Stimulated activated naive CD8-positive, alpha-beta T cell treated with anti-CD3 and anti-CD28 coated beads, Interleukin-15, amount 100 ng/mL, for 72 hours (primary cell): ENCODE measurements around the gene SAMD5.

Experiments used
- ATAC-seq: fragments of 150-1000 bp; cut with Tn5 transposase; 2 replicates; pipeline ENCODE4 v1.10.0; 2021; ENCODE audit warnings: mild to moderate bottlenecking, moderate library complexity
- DNase-seq, 2 donors: peaks; one replicate each; pipeline ENCODE4 v3.0.0; 2021 to 2022
- H3K27ac Mint-ChIP-seq, 2 donors: one replicate each; pipeline ENCODE4 v1.8.0; 2022; ENCODE audit warnings: mild to moderate bottlenecking in 2 of 2, mixed read lengths in 2 of 2, moderate library complexity in 2 of 2
- H3K27me3 Mint-ChIP-seq: one replicate; pipeline ENCODE4 v1.8.0; 2022; ENCODE audit warnings: mixed read lengths
- H3K4me1 Mint-ChIP-seq: one replicate; pipeline ENCODE4 v1.8.0; 2022; ENCODE audit warnings: mild to moderate bottlenecking, mixed read lengths
- H3K4me3 Mint-ChIP-seq, 2 donors: one replicate each; pipeline ENCODE4 v1.8.0; 2022; ENCODE audit warnings: mild to moderate bottlenecking in 2 of 2, mixed read lengths in 2 of 2, moderate library complexity in 1 of 2
- H3K9me3 Mint-ChIP-seq, 2 donors: one replicate each; pipeline ENCODE4 v1.8.0; 2022; ENCODE audit warnings: mixed read lengths in 2 of 2

The SAMD5 gene

GRCh38 chr6:147508042-147508865, at the start of gene SAMD5:
SAMD5 (plus strand) TSS chr6:147508690; CDS start chr6:147508929, 239 bp downstream.
- Mint-ChIP-seq H3K27ac (no peak within 1 kb of the TSS), H3K4me1 (peaks cover 33% of the 10 kb centered on the region), H3K27me3 (peaks cover 66% of the 10 kb centered on the region), H3K9me3 (no peaks in the 10 kb centered on the region), H3K4me3 (peak within 1 kb of the TSS; percentile 83 to 85)
- ATAC-seq (peak; percentile 55), DNase-seq (peak; percentile 17 to 20)

GRCh38 chr6:147459780-147460179, 48.7 kb upstream of the SAMD5 start:
- H3K27ac Mint-ChIP-seq = no peak overlapping the region
- DNase-seq (no peak), ATAC-seq (no peak)
- H3K9me3 Mint-ChIP-seq = peaks cover 0 to 6% of the 10 kb centered on the region in 2 donors
- H3K4me3 Mint-ChIP-seq = no peak overlapping the region
- peaks cover 22% of the 10 kb centered on the region for H3K27me3 Mint-ChIP-seq
- H3K4me1 Mint-ChIP-seq = no peaks in the 10 kb centered on the region

GRCh38 chr6:147463651-147464050, 44.8 kb upstream of the SAMD5 start:
- peaks cover 0 to 6% of the 10 kb centered on the region in 2 donors for H3K9me3 Mint-ChIP-seq
- H3K27me3 Mint-ChIP-seq = peaks cover 31% of the 10 kb centered on the region
- H3K27ac Mint-ChIP-seq = no peak overlapping the region
- no peaks in the 10 kb centered on the region for H3K4me1 Mint-ChIP-seq
- H3K4me3 Mint-ChIP-seq = no peak overlapping the region
- DNase-seq (no peak), ATAC-seq (no peak)

- H3K27ac Mint-ChIP-seq = no peak overlapping the region
- H3K4me3 Mint-ChIP-seq = no peak overlapping the region
- peaks cover 32% of the 10 kb centered on the region for H3K27me3 Mint-ChIP-seq
- DNase-seq (no peak), ATAC-seq (no peak)
- H3K4me1 Mint-ChIP-seq = no peaks in the 10 kb centered on the region
- peaks cover 0 to 4% of the 10 kb centered on the region in 2 donors for H3K9me3 Mint-ChIP-seq
Measured at GRCh38 chr6:147467428-147467827, 41.1 kb upstream of the SAMD5 start.

- no peak overlapping the region for H3K27ac Mint-ChIP-seq
- H3K9me3 Mint-ChIP-seq = peaks cover 0 to 6% of the 10 kb centered on the region in 2 donors
- no peaks in the 10 kb centered on the region for H3K4me1 Mint-ChIP-seq
- no peak overlapping the region for H3K4me3 Mint-ChIP-seq
- ATAC-seq (no peak), DNase-seq (no peak)
- H3K27me3 Mint-ChIP-seq = peaks cover 32% of the 10 kb centered on the region
Measured at GRCh38 chr6:147467886-147468285, 40.6 kb upstream of the SAMD5 start.

- peaks cover 32% of the 10 kb centered on the region for H3K27me3 Mint-ChIP-seq
- no peak overlapping the region for H3K4me3 Mint-ChIP-seq
- no peaks in the 10 kb centered on the region for H3K4me1 Mint-ChIP-seq
- peaks cover 0 to 10% of the 10 kb centered on the region in 2 donors for H3K9me3 Mint-ChIP-seq
- no peak for DNase-seq
- ATAC-seq = no peak
- no peak overlapping the region for H3K27ac Mint-ChIP-seq
Measured at GRCh38 chr6:147468634-147469033, 39.9 kb upstream of the SAMD5 start.

- ATAC-seq = no peak
- DNase-seq = no peak
- Mint-ChIP-seq H3K9me3 (peaks cover 0 to 7% of the 10 kb centered on the region in 2 donors), H3K27ac (no peak overlapping the region), H3K4me1 (no peaks in the 10 kb centered on the region), H3K4me3 (no peak overlapping the region), H3K27me3 (no peaks in the 10 kb centered on the region)
Measured at GRCh38 chr6:147479857-147480256, 28.6 kb upstream of the SAMD5 start.

- no peak overlapping the region for H3K4me3 Mint-ChIP-seq
- H3K9me3 Mint-ChIP-seq = peaks cover 0 to 3% of the 10 kb centered on the region in 2 donors
- no peak for ATAC-seq
- no peak overlapping the region for H3K27ac Mint-ChIP-seq
- H3K27me3 Mint-ChIP-seq = peaks cover 9% of the 10 kb centered on the region
- DNase-seq = no peak
- no peaks in the 10 kb centered on the region for H3K4me1 Mint-ChIP-seq
Measured at GRCh38 chr6:147486683-147487082, 21.8 kb upstream of the SAMD5 start.

- Mint-ChIP-seq H3K27me3 (peaks cover 30% of the 10 kb centered on the region), H3K4me1 (no peaks in the 10 kb centered on the region), H3K27ac (no peak overlapping the region), H3K4me3 (no peak overlapping the region), H3K9me3 (peaks cover 0 to 6% of the 10 kb centered on the region in 2 donors)
- DNase-seq = no peak
- no peak for ATAC-seq
Measured at GRCh38 chr6:147497472-147497871, 11.0 kb upstream of the SAMD5 start.

GRCh38 chr6:147503587-147503986, 4.9 kb upstream of the SAMD5 start:
- Mint-ChIP-seq H3K27ac (no peak overlapping the region), H3K4me3 (no peak overlapping the region), H3K27me3 (peaks cover 61% of the 10 kb centered on the region), H3K4me1 (peaks cover 20% of the 10 kb centered on the region), H3K9me3 (no peaks in the 10 kb centered on the region)
- ATAC-seq (no peak), DNase-seq (no peak)

- H3K27me3 Mint-ChIP-seq = peaks cover 74% of the 10 kb centered on the region
Measured at GRCh38 chr6:147504848-147505247, 3.6 kb upstream of the SAMD5 start.

GRCh38 chr6:147506704-147507114, 1.8 kb upstream of the SAMD5 start:
- Mint-ChIP-seq H3K27ac (no peak overlapping the region), H3K9me3 (no peaks in the 10 kb centered on the region), H3K4me1 (peaks cover 33% of the 10 kb centered on the region), H3K4me3 (peak overlapping the region; percentile 25 to 65), H3K27me3 (peaks cover 72% of the 10 kb centered on the region)
- peak; percentile 46 to 57 for DNase-seq
- peak; percentile 64 for ATAC-seq

More at GRCh38 chr6:147504848-147505247, 3.6 kb upstream of the SAMD5 start:
- no peak for DNase-seq
- Mint-ChIP-seq H3K9me3 (no peaks in the 10 kb centered on the region), H3K4me3 (no peak overlapping the region), H3K4me1 (peaks cover 29% of the 10 kb centered on the region), H3K27ac (no peak overlapping the region)
- no peak for ATAC-seq

- peak; percentile 11 to 12 for DNase-seq
Measured at GRCh38 chr6:147507162-147508041, 1.1 kb upstream of the SAMD5 start.

GRCh38 chr6:147508866-147509608, 547 bp downstream of the SAMD5 start:
- peak in 1 of 2 donors; percentile 15 for DNase-seq
- Mint-ChIP-seq H3K4me3 (peak overlapping the region; percentile 75 to 76), H3K9me3 (no peaks in the 10 kb centered on the region), H3K27me3 (peaks cover 66% of the 10 kb centered on the region), H3K27ac (no peak overlapping the region), H3K4me1 (peaks cover 33% of the 10 kb centered on the region)
- no peak for ATAC-seq

More at GRCh38 chr6:147507162-147508041, 1.1 kb upstream of the SAMD5 start:
- H3K27me3 Mint-ChIP-seq = peaks cover 66% of the 10 kb centered on the region
- peak overlapping the region in 1 of 2 donors; percentile 68 for H3K27ac Mint-ChIP-seq
- H3K4me1 Mint-ChIP-seq = peaks cover 33% of the 10 kb centered on the region
- H3K4me3 Mint-ChIP-seq = peak overlapping the region; percentile 83 to 85
- peak; percentile 48 for ATAC-seq
- no peaks in the 10 kb centered on the region for H3K9me3 Mint-ChIP-seq

GRCh38 chr6:147509891-147510290, 1.4 kb downstream of the SAMD5 start:
- no peaks in the 10 kb centered on the region for H3K9me3 Mint-ChIP-seq
- H3K27me3 Mint-ChIP-seq = peaks cover 67% of the 10 kb centered on the region
- DNase-seq (no peak), ATAC-seq (no peak)
- H3K4me3 Mint-ChIP-seq = peak overlapping the region in 1 of 2 donors; percentile 60
- H3K4me1 Mint-ChIP-seq = peaks cover 33% of the 10 kb centered on the region
- no peak overlapping the region for H3K27ac Mint-ChIP-seq
